ENCODE results near the gene CYGB. TPM values are rescaled to one million over a fixed set of nuclear protein-coding genes. Genes with fewer than 3 reads are reported as not detected.

Gene CYGB
- total and polyA plus RNA-seq, 2 of the 13 experiments (the other 11 are each of a cell fraction or from before 2014, with no cell fraction given) = 18.9 to 27.1 TPM

GRCh38 chr17:76572201-76572910 lies 34.8 kb upstream of the CYGB start:
- H3K4me1 ChIP-seq (ENCODE audit: insufficient read depth, low read length) = peaks cover 67% of the 10 kb centered on the region
- intact Hi-C loops (cut with micrococcal nuclease; ENCODE audit: unreplicated experiment) = no loop called here
- in situ Hi-C loops (cut with HindIII; ENCODE audit: extremely low pct_ligation_motif_present, low pct_unique_long_range_greater_than_20kb) = no loop called here
- FAIRE-seq (no peak), ATAC-seq (no peak), DNase-seq (ENCODE audit: low spot score) (no peak)
- H3K36me3 ChIP-seq (replicated peaks in 1 of 2; ENCODE audit: control insufficient read depth in 1 of 2, insufficient read depth in 2 of 2, low read length in 2 of 2) = no peaks in the 10 kb centered on the region
- no peaks in the 10 kb centered on the region for H3K27me3 ChIP-seq (ENCODE audit: control insufficient read depth in 1 of 2, insufficient read depth in 2 of 2, low read length in 2 of 2)
- CTCF ChIA-PET (ENCODE audit: low intra/inter-chr PET ratio, low total read pairs) = no interaction called here
- no peaks in the 10 kb centered on the region for H3K79me2 ChIP-seq (ENCODE audit: insufficient read depth, low read length)
- no TSS peak for BruUV-seq (replicated peaks)
- no peak overlapping the region for H3K27ac ChIP-seq (ENCODE audit: extremely low read length, insufficient read depth, low read length)
- H3K9me3 ChIP-seq (ENCODE audit: low read length) = no peaks in the 10 kb centered on the region
- H4K20me1 ChIP-seq (ENCODE audit: insufficient read depth, low read length) = peaks cover 2% of the 10 kb centered on the region; the same call in 1 of the 2 replicates
- no peak overlapping the region for H2AFZ ChIP-seq (ENCODE audit: low read length)
- no peak overlapping the region for H3K4me2 ChIP-seq (ENCODE audit: low read depth, low read length)
- POLR2A ChIA-PET = interaction anchor here (0.8 to 6.8 kb wide), 2 partner anchors 14 to 99 kb away, joined by 3 to 129 read pairs; no protein-coding TSS in a partner anchor
- H3K9ac ChIP-seq (ENCODE audit: insufficient read depth, low read depth, low read length) = no peak overlapping the region
- H3K4me3 ChIP-seq (replicated peaks in 1 of 3; ENCODE audit: insufficient read depth in 1 of 3, low read depth in 2 of 3, low read length in 3 of 3) = no peak overlapping the region
- 79% methylated on average over 14 of the region's 17 CpGs for WGBS (ENCODE audit: low lambda C conversion rate)
- TF ChIP-seq ZNF883 (CRISPR knock-in tag; IDR thresholded peaks at IDR 0.05; ENCODE audit: not compliant biosample characterization) = peak; percentile 62
- 0 out of 2 replicates have a peak, but pooled peaks have one; percentile 49 for TF ChIP-seq HNRNPL (IDR thresholded peaks at IDR 0.05; ENCODE audit: low read depth, low read length)
- TF ChIP-seq KLF12 (CRISPR knock-in tag; IDR thresholded peaks at IDR 0.05; ENCODE audit: borderline replicate concordance) = no peak
- TF ChIP-seq ZNF296 (CRISPR knock-in tag; conservative IDR thresholded peaks at IDR 0.05) = 0 out of 2 replicates have a peak, but pooled peaks have one; percentile 16
- no peak for TF ChIP-seq SIX4 (CRISPR knock-in tag; IDR thresholded peaks at IDR 0.05)
- no peak for TF ChIP-seq RBFOX2 (IDR thresholded peaks at IDR 0.05; ENCODE audit: low read depth, low read length)
- TF ChIP-seq NFKB2 (CRISPR knock-in tag; IDR thresholded peaks at IDR 0.05; ENCODE audit: borderline replicate concordance) = 0 out of 2 replicates have a peak, but pooled peaks have one; percentile 2
- no peak for TF ChIP-seq LCORL (IDR thresholded peaks at IDR 0.05)
- no peak for TF ChIP-seq LCORL (CRISPR knock-in tag; IDR thresholded peaks at IDR 0.05)
- no peak for TF ChIP-seq ZNF253 (CRISPR knock-in tag; IDR thresholded peaks at IDR 0.05; ENCODE audit: borderline replicate concordance)
- no peak for TF ChIP-seq SNAPC2 (CRISPR knock-in tag; IDR thresholded peaks at IDR 0.05)
- TF ChIP-seq RXRB (CRISPR knock-in tag; IDR thresholded peaks at IDR 0.05; ENCODE audit: borderline replicate concordance) = no peak
- TF ChIP-seq CEBPB (IDR thresholded peaks at IDR 0.05; ENCODE audit: borderline replicate concordance, low read depth, low read length) = no peak
- TF ChIP-seq, protein P1, sequence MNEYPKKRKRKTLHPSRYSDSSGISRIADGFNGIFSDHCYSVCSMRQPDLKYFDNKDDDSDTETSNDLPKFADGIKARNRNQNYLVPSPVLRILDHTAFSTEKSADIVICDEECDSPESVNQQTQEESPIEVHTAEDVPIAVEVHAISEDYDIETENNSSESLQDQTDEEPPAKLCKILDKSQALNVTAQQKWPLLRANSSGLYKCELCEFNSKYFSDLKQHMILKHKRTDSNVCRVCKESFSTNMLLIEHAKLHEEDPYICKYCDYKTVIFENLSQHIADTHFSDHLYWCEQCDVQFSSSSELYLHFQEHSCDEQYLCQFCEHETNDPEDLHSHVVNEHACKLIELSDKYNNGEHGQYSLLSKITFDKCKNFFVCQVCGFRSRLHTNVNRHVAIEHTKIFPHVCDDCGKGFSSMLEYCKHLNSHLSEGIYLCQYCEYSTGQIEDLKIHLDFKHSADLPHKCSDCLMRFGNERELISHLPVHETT (CRISPR knock-in tag; conservative IDR thresholded peaks at IDR 0.05) = no peak
- no peak for TF ChIP-seq ZNF777 (CRISPR knock-in tag; IDR thresholded peaks at IDR 0.05)
- TF ChIP-seq SIN3B (IDR thresholded peaks at IDR 0.05; ENCODE audit: low read length) = no peak
- no peak for TF ChIP-seq DR1 (CRISPR knock-in tag; IDR thresholded peaks at IDR 0.05)
- TF ChIP-seq, protein P2, sequence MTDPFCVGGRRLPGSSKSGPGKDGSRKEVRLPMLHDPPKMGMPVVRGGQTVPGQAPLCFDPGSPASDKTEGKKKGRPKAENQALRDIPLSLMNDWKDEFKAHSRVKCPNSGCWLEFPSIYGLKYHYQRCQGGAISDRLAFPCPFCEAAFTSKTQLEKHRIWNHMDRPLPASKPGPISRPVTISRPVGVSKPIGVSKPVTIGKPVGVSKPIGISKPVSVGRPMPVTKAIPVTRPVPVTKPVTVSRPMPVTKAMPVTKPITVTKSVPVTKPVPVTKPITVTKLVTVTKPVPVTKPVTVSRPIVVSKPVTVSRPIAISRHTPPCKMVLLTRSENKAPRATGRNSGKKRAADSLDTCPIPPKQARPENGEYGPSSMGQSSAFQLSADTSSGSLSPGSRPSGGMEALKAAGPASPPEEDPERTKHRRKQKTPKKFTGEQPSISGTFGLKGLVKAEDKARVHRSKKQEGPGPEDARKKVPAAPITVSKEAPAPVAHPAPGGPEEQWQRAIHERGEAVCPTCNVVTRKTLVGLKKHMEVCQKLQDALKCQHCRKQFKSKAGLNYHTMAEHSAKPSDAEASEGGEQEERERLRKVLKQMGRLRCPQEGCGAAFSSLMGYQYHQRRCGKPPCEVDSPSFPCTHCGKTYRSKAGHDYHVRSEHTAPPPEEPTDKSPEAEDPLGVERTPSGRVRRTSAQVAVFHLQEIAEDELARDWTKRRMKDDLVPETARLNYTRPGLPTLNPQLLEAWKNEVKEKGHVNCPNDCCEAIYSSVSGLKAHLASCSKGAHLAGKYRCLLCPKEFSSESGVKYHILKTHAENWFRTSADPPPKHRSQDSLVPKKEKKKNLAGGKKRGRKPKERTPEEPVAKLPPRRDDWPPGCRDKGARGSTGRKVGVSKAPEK (CRISPR knock-in tag; IDR thresholded peaks at IDR 0.05; ENCODE audit: borderline replicate concordance) = no peak
- no peak; the same call in 1 of the 2 replicates for TF ChIP-seq BCL3 (CRISPR knock-in tag; IDR thresholded peaks at IDR 0.05)
- TF ChIP-seq SRSF1 (optimal IDR thresholded peaks at IDR 0.05; ENCODE audit: low read depth, low read length) = no peak
- TF ChIP-seq ZNF747 (CRISPR knock-in tag; IDR thresholded peaks at IDR 0.05; ENCODE audit: borderline replicate concordance) = no peak
